OCI-M2 (cell line): ENCODE results near the gene TMPRSS11B.
"Not testable (repeated sequence)": the region's sequence is repeated elsewhere in the genome, so short reads cannot be mapped to it uniquely, and the experiment has no call there.

Source experiments
- DNase-seq: peaks from one replicate; lab custom pipeline; 2025; ENCODE audit not compliant: unreplicated experiment; lab: John Stamatoyannopoulos, UW

Gene TMPRSS11B, protein sequence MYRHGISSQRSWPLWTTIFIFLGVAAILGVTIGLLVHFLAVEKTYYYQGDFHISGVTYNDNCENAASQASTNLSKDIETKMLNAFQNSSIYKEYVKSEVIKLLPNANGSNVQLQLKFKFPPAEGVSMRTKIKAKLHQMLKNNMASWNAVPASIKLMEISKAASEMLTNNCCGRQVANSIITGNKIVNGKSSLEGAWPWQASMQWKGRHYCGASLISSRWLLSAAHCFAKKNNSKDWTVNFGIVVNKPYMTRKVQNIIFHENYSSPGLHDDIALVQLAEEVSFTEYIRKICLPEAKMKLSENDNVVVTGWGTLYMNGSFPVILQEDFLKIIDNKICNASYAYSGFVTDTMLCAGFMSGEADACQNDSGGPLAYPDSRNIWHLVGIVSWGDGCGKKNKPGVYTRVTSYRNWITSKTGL

DNA sequence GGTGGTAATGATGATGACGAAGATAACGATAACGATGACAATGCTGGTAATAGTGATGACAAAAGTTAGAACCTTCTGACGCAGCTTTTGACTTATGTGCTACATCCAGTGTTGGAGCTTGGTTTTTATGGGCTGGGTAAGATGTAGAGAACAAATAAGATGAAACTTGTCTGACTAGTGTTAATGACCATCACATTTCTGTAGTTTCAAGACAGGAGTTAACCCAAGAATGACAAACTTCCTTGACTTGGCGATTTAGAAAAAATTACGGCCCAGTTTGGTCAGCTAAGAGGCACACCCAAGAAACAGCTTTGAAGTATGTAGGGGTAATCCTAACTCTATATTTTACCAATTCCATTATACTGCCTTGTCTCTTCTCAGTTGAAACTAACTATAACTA, at the start of gene TMPRSS11B:
Gene TMPRSS11B (minus strand): TSS at position 101 of the 400 bp plus-strand sequence. CDS start 136 bp downstream, outside the sequence.
- no peak for DNase-seq

DNA sequence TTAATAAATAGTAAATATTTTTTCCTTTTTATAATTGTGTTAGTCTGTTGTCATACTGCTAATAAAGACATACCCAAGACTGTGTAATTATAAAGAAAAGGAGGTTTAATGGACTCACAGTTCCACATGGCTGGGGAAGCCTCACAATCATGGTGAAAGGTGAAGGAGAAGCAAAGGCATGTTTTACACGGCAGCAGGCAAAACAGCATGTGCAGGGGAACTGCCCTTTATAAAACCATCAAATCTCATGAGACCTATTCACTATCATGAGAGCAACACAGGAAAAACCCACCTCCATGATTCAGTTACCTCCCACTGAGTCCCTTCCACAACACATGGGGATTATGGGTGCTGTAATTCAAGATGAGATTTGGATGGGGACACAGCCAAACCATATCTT, 45.8 kb upstream of the TMPRSS11B start:
- no peak for DNase-seq

DNA sequence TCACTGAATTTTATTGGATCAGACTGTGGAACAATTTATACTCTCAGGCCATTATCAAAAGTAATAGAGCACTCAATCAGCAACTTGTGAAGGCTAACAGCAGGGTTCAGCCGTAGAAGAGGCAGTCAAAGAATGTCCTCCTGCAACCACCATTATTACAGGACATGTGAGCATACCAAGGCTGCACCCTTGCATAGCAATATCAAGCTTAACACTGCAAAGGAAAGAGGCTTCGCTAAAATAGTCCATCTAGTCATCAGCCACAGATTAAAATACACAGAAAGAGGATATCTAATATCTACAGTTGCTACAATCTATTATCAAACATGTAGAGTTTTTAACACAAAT, 42.9 kb upstream of the TMPRSS11B start:
- no peak for DNase-seq

DNA sequence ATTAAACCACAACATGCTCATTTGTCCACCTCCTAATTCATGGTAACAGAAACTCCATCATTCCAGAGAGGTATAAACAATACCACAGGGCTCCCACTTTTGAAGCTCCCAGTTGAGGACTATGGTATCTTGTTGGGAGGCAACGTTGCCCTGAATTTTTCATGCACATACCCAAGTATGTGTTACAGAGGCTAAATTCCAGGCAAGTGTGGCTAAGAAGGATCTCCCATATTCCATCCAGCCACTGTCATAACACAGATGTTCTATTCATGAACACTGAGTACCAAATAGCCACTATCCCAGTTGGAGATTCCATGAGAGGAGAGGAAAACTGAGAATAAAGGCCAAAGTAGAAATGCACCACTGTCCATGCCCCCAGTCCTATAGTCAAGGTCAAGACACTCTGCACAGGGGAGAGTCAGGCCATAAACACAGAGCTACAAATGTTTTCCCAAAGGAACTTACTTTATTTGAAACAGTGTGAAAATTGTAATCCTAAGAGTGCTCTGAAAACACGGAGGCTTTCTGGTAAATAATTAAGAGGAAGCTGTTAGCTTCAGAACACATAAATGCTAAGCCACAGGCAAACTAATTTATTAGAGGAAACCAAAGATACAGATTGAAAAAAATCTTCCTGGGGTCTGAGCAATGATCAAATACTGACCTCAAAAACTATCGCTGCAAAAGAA, 42.4 kb upstream of the TMPRSS11B start:
- no peak for DNase-seq

DNA sequence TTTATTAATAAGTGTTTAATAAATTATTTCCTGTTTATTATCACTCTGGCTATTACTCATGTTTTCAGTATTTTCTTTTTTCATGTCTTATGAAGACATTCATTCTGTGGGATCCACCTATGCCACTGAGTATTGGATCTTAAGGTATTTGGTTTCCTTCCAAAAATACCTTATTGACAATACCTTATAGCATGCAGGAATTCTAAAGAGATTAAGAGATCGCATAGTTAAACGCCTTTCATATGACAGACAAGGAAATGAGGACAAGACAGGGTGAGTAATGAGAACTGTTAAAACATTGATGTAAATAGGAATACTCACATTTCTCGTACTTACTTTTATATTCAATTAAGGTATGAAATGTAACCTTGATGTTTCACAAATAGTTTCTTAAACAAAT, 38.2 kb upstream of the TMPRSS11B start:
- no peak for DNase-seq

DNA sequence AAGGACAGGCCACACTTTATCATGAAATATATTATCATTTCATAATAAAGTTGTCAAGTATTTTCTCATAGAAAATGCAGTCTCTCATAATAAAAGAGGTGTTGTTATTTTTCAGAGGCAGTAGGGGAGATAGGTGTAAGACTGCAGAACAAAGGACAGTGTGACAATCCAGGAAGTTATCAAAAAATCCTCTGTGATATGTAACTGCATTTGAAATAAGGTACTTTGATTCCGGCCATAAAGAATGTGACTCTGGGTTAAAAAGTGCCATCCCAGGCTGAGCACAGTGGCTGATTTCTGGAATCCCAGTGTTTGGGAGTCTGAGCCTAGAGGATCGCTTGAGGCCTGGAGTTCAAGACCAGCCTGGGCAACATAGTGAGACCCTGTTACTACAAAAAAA, 37.6 kb upstream of the TMPRSS11B start:
- DNase-seq: no peak

DNA sequence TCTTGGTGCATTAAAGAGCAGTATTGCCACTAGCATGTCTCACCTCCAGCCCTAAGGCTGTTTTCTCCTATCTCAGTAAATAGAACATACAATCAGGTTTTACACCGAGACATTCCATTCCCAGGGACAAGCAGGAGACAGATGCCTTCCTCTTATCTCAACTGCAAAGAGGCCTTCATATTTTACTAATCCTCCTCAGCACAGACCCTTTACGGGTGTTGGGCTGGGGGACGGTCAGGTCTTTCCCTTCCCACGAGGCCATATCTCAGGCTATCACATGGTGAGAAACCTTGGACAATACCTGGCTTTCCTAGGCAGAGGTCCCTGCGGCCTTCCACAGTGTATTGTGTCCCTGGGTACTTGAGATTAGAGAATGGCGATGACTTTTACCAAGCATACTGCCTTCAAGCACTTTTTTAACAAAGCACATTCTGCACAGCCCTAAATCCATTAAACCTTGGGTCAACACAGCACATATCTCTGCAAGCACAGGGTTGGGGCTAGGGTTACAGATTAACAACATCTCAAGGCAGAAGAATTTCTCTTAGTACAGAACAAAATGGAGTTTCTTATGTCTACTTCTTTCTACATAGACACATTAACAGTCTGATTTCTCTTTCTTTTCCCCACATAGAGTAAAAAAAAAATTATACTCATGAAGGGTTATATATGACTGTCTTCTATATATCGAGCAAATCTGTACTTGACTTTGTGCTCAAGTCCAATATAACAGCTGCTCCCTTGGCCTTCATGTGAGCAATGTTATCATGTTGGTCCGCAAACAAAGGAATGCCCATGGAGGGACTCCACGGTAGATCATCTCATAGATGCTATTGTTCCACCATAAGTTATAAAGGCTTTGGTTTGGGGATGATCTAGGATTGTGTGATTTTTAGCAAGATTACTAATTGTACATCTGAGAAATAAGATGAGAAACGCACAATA, 36.6 kb upstream of the TMPRSS11B start:
- not testable (repeated sequence) for DNase-seq

DNA sequence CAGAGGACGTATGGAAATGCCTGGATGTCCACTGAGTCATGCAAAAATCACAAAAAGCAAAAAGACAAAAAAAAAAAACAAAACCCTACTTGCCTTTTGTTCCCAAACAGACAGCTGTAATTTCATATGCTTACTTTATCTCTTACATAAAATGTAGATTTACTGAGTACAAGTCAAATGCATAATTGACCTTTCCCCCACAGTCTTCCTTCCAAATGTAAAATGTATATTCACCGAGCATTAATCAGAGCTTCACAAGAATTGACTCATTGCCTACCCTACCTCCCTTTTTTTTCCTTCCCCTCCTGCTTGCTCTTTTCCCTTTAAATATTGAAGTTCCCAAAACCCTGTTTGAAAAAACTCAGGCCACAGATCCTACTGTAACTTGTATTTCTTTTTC, 32.5 kb upstream of the TMPRSS11B start:
- no peak for DNase-seq

DNA sequence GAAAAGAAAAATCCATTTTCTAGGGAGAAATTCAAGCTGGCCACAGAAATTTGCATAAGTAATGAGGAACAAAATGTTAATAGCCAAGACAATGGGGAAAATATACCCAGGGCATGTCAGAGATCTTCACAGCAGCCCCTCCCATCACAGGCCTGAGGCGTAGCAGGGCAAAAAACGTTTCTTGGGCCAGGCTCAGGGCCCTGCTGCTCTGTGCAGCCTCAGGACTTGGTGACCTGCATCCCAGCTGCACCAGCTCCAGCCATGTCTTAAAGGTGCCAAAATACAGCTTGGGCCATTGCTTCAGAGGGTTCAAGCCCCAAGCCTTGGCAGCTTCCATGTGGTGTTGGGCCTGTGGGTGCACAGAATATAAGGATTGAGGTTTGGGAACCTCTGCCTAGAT, 32.1 kb upstream of the TMPRSS11B start:
- no peak for DNase-seq

DNA sequence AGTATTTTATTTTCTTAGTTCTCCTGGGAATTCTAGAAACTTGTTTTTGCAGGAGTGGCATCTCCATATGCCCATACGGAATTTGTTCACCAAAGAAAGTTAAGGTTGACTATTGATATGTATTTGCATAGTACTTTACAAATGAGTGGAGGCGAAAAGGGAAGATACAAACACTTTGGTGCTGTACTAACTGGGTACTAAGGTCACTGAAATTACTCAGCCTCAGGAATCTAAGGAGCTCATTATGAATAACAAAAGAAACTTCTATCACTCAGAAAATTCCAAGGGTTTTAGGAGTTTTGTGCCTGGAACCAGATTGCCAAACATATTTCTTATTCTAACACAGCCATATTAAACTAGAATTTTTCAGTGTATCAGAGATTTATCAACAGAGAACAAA, 27.4 kb upstream of the TMPRSS11B start:
- no peak for DNase-seq

DNA sequence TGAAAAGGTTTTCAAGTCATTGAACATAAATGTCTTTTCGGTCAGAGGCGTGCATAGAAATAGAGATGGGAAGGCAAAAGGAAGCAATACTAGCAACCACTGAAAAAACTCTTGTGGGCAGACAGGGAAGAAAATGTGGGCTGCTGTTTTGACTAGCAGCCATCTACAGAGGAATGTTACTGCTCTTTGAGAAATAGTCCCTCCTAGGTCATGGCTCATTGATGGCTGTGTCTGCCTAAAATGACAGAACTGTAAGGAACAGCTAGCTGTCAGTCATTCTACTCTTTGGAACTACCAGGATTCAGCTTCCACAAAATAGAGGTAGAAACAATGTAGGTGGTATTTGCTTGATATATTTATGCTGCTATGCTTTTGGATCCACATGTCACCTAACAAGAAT, 26.9 kb upstream of the TMPRSS11B start:
- DNase-seq: no peak

DNA sequence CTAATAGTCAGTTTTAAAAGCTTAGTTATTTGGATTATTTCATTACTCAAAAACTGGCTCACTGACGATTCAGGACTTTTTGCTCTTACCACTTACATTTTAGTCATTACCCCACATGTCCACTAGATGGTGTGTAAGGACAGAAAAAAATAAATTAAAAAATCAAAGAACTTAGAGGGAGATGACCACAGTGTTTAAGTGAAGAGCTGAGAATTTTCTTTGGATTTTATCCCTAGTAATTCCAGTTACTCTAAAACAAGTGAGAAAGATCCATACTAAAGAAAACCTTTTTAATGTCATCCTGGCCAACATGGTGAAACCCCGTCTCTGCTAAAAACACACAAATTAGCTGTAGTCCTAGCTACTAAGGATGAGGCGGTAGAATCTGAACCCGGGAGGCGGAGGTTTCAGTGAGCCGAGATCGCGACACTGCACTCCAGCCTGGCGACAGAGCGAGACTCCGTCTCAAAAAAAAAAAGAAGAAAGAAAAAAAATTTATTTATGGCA, 26.4 kb upstream of the TMPRSS11B start:
- DNase-seq: no peak

DNA sequence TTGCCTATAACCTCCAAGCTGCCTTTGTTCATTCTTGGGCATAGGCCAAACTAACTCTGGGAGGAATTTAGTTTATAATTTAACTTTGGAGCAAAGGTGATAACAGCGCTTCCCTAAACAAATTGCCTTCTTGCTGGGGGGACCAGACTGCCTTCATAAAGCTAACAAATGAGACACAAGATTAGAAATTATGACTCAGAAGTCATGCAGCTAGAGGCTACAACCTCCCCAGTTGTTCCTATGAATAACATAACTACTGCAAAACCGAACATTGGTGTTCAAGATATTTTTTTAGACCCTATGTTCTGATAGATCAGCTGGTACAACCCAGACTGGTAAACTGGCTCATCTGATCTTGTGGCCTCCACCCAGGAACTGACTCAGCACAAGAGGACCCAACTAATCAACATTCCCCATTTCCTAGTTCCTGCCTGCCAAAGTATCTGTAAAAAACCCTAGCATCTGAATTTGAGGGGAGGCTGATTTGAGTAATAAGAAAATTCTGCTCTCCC, 22.0 kb upstream of the TMPRSS11B start:
- peak; percentile 11 for DNase-seq

DNA sequence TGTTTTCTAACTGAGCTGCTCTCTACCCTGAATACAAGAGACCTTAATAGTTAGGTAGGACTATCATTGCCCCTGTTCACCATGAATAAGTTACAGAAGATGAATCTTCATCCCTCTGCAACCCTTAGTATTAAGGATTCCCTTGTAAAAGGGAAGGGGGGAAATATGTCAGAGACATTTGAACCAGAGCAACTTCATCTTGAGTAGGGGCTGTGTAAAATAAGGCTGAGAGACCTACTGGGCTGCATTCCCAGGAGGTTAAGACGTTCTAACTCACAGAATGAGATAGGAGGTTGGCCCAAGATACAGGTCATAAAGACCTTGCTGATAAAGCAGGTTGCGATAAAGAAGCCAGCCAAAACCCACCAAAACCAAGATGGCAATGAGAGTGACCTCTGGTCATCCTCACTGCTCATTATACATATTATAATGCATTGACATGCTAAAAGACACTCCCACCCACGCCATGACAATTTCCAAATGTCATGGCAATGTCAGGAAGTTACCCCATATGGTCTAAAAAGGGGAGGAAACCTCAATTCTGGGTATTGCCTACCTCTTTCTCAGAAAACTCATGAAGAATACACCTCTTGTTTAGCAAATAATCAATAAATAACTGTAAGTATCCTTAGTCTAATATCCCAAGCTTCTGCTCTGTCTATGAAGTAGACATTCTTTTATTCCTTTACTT, 19.5 kb upstream of the TMPRSS11B start:
- DNase-seq: no peak

DNA sequence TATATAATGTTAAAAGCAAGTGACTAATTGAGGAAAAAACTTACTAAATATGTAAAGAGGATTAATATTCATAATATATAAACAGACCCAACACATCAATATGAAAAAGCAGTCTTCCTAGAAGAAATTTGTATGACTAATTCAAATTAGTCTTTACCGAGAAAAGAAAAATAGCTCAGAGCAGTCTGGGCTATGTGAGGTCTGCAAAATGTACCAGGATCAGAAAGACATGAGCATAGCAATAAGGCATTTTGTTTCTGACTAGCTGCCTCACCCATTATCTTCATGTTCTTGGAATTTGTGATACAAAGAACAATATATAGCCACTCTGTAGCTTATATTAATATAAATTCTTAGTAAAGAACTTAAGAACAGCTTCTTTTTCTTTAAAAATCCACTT, 13.7 kb upstream of the TMPRSS11B start:
- no peak for DNase-seq

DNA sequence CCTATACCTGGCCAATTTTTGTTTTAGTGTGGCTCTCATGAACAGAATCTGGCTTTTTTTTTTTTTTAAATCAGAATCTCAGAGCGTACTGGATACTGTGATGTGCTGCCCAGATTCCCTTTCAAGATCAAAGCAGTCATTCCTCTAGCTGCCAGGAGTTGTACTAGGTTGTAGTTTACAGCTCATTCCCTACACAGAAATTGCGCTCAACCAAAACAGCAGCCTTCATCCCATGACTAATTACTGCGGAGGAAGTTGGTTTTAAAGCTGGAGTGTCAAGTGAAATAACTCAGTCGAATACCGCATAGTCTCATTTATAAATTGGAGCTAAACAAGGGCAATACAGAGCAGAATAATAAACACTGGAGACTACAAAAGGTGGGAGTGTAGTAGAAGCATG, 12.2 kb upstream of the TMPRSS11B start:
- DNase-seq: no peak

DNA sequence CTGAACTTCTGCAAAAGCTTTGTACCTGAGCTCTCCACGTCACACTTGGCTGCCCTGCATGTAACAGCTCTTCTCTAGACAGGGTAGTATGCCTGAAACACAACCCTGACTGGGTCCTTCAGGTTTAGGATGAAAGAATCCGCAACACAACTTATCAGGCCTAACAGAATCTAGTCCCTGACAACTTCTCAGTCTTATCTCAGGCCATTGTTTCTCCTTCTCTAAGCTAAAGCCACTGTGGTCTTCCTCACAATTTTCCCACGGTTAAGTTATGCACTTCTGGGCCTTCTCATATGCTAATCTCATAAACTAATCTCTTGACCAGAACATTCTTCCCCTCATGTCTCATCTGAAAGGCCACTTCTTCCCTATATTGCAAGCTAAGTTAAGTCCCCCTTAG, 10.8 kb upstream of the TMPRSS11B start:
- peak; percentile 39 for DNase-seq

DNA sequence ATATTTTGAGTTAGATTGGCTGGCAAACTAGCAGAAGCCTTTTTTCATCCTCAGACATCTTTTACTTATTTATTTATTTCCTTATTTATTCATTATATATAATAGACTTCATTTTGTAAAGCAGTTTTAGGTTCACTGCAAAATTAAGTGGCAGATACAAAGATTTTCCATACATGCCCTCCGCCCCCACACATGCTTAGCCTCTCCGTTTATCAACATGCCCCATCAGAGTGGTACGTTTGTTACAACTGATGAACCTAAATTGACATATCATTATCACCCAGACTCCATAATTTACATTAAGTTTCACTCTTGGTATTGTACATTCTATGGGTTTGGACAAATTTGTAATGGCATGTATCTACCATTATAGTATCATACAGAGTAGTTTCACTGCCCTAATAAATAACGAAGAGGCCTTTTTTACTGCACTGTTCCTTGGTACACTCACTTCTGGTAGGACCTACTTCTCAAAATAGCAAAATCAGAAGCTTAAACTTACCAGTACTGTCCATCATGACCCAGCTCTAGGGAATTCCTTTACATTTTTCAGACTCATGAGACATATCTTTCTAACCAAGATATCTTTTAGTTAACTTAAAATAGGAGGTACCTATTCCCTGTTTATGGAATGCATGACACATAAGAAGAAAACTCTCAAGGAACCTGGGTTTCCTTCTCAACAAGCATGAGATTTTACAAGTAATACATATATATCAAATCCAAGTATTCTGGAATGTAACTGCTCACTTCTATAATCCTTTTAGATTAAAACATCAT, 4.8 kb upstream of the TMPRSS11B start:
- DNase-seq: no peak

DNA sequence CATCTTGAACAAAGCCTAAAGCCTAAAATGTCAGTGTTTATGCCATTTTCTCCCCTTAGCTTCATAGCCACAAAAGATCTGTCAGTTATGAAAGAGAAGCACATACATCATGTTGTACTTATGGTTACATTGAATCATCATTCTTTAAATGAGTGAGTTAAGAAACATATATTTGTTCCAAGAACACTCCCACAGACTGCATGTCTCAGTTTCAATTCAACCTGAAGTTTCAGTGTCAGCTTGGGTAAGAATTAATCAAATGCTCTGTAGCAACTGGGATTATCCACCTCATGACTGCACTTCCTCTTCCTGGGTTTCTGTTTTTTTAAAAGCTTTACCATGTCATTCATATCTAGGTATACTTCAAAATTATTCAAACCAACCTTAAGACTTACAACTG, 3.9 kb upstream of the TMPRSS11B start:
- peak; percentile 14 for DNase-seq

DNA sequence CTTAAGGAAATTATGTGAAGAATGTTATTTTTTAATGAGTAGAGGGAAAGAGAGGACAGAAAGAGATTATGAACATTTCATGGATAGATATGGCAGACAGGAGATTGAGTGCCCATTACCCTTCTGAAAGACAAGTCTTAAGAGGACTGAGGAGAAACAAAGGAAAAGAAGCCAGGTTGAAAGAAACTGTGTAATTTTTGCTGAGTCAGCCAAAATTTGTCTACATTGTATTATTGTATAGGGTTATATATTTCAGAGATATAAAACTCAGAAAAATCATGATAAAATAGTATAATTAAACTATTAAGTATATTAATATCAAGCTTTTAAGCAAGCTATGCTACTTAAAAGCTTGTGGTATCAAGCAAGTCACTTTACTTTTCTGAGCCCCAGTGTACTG, 4.9 kb downstream of the TMPRSS11B start:
- DNase-seq: no peak
